ENCODE measurements around the gene HDAC2.
"Not testable (repeated sequence)": the region's sequence is repeated elsewhere in the genome, so short reads cannot be mapped to it uniquely, and the experiment has no call there.

HDAC2 gene

GRCh38 chr6:113970805-113971676 lies at the start of gene HDAC2:
Gene HDAC2, minus strand, starts transcription at chr6:113971148. Its CDS starts 240 bp downstream, at chr6:113970908.
- Mint-ChIP-seq H3K4me1 (ENCODE audit: low read depth) (peaks cover 21% of the 10 kb centered on the region), H3K9me3 (no peaks in the 10 kb centered on the region), H3K4me3 (peak within 1 kb of the TSS; percentile 93), H3K27ac (peak within 1 kb of the TSS; percentile 98), H3K36me3 (ENCODE audit: low read depth) (peaks cover 4% of the 10 kb centered on the region), H3K27me3 (ENCODE audit: low read depth) (peaks cover 4% of the 10 kb centered on the region)

- Mint-ChIP-seq H3K36me3 (ENCODE audit: low read depth) (no peaks in the 10 kb centered on the region), H3K27me3 (ENCODE audit: low read depth) (peaks cover 3% of the 10 kb centered on the region), H3K4me3 (no peak overlapping the region), H3K4me1 (ENCODE audit: low read depth) (no peaks in the 10 kb centered on the region), H3K9me3 (no peaks in the 10 kb centered on the region), H3K27ac (no peak overlapping the region)
These were observed 49.2 kb upstream of the HDAC2 start for GRCh38 chr6:114020196-114020595.

- not testable (repeated sequence) for H3K36me3 Mint-ChIP-seq (ENCODE audit: low read depth); H3K27ac Mint-ChIP-seq; H3K9me3 Mint-ChIP-seq; H3K4me3 Mint-ChIP-seq; H3K4me1 Mint-ChIP-seq (ENCODE audit: low read depth); H3K27me3 Mint-ChIP-seq (ENCODE audit: low read depth)
These were observed 46.2 kb upstream of the HDAC2 start for GRCh38 chr6:114017146-114017545.

- not testable (repeated sequence) for H3K4me1 Mint-ChIP-seq (ENCODE audit: low read depth); H3K4me3 Mint-ChIP-seq; H3K36me3 Mint-ChIP-seq (ENCODE audit: low read depth); H3K9me3 Mint-ChIP-seq; H3K27me3 Mint-ChIP-seq (ENCODE audit: low read depth); H3K27ac Mint-ChIP-seq
These were observed 43.2 kb upstream of the HDAC2 start for GRCh38 chr6:114014106-114014505.

GRCh38 chr6:114011486-114011885 lies 40.5 kb upstream of the HDAC2 start:
- Mint-ChIP-seq H3K4me1 (ENCODE audit: low read depth) (peaks cover 17% of the 10 kb centered on the region), H3K4me3 (peak overlapping the region; percentile 17), H3K27ac (peak overlapping the region; percentile 88)
- H3K9me3 Mint-ChIP-seq; H3K36me3 Mint-ChIP-seq (ENCODE audit: low read depth); H3K27me3 Mint-ChIP-seq (ENCODE audit: low read depth): not testable (repeated sequence)

GRCh38 chr6:114010540-114010939 lies 39.6 kb upstream of the HDAC2 start:
- Mint-ChIP-seq H3K36me3 (ENCODE audit: low read depth) (peaks cover 3% of the 10 kb centered on the region), H3K27me3 (ENCODE audit: low read depth) (peaks cover 3% of the 10 kb centered on the region), H3K9me3 (peaks cover 3% of the 10 kb centered on the region), H3K4me3 (no peak overlapping the region), H3K27ac (no peak overlapping the region), H3K4me1 (ENCODE audit: low read depth) (peaks cover 17% of the 10 kb centered on the region)

GRCh38 chr6:114009192-114009591 lies 38.2 kb upstream of the HDAC2 start:
- Mint-ChIP-seq H3K27me3 (ENCODE audit: low read depth) (peaks cover 7% of the 10 kb centered on the region), H3K4me3 (no peak overlapping the region), H3K4me1 (ENCODE audit: low read depth) (peaks cover 17% of the 10 kb centered on the region), H3K27ac (no peak overlapping the region), H3K36me3 (ENCODE audit: low read depth) (peaks cover 3% of the 10 kb centered on the region), H3K9me3 (peaks cover 3% of the 10 kb centered on the region)

- peaks cover 3% of the 10 kb centered on the region for H3K36me3 Mint-ChIP-seq (ENCODE audit: low read depth)
- H3K27me3 Mint-ChIP-seq (ENCODE audit: low read depth): peaks cover 7% of the 10 kb centered on the region
- peaks cover 17% of the 10 kb centered on the region for H3K4me1 Mint-ChIP-seq (ENCODE audit: low read depth)
- peaks cover 3% of the 10 kb centered on the region for H3K9me3 Mint-ChIP-seq
- H3K4me3 Mint-ChIP-seq: no peak overlapping the region
- H3K27ac Mint-ChIP-seq: no peak overlapping the region
These were observed 37.4 kb upstream of the HDAC2 start for GRCh38 chr6:114008331-114008730.

GRCh38 chr6:114007516-114007915 lies 36.6 kb upstream of the HDAC2 start:
- Mint-ChIP-seq H3K27ac (no peak overlapping the region), H3K27me3 (ENCODE audit: low read depth) (peaks cover 7% of the 10 kb centered on the region)

GRCh38 chr6:114001354-114001753 lies 30.4 kb upstream of the HDAC2 start:
- peaks cover 14% of the 10 kb centered on the region for H3K27me3 Mint-ChIP-seq (ENCODE audit: low read depth)
- no peaks in the 10 kb centered on the region for H3K4me1 Mint-ChIP-seq (ENCODE audit: low read depth)
- no peaks in the 10 kb centered on the region for H3K9me3 Mint-ChIP-seq
- H3K36me3 Mint-ChIP-seq (ENCODE audit: low read depth): no peaks in the 10 kb centered on the region
- H3K27ac Mint-ChIP-seq: no peak overlapping the region
- H3K4me3 Mint-ChIP-seq: no peak overlapping the region

More at GRCh38 chr6:114007516-114007915, 36.6 kb upstream of the HDAC2 start:
- H3K4me3 Mint-ChIP-seq: peak overlapping the region; percentile 10
- peaks cover 17% of the 10 kb centered on the region for H3K4me1 Mint-ChIP-seq (ENCODE audit: low read depth)
- peaks cover 3% of the 10 kb centered on the region for H3K9me3 Mint-ChIP-seq
- H3K36me3 Mint-ChIP-seq (ENCODE audit: low read depth): peaks cover 3% of the 10 kb centered on the region

- H3K9me3 Mint-ChIP-seq: no peaks in the 10 kb centered on the region
- H3K4me1 Mint-ChIP-seq (ENCODE audit: low read depth): no peaks in the 10 kb centered on the region
- H3K27ac Mint-ChIP-seq: no peak overlapping the region
- H3K27me3 Mint-ChIP-seq (ENCODE audit: low read depth): peaks cover 14% of the 10 kb centered on the region
- H3K36me3 Mint-ChIP-seq (ENCODE audit: low read depth): no peaks in the 10 kb centered on the region
- H3K4me3 Mint-ChIP-seq: no peak overlapping the region
These were observed 29.1 kb upstream of the HDAC2 start for GRCh38 chr6:114000069-114000468.

GRCh38 chr6:113999284-113999683 lies 28.3 kb upstream of the HDAC2 start:
- Mint-ChIP-seq H3K27ac (no peak overlapping the region), H3K36me3 (ENCODE audit: low read depth) (no peaks in the 10 kb centered on the region), H3K4me3 (no peak overlapping the region), H3K27me3 (ENCODE audit: low read depth) (peaks cover 10% of the 10 kb centered on the region), H3K4me1 (ENCODE audit: low read depth) (no peaks in the 10 kb centered on the region), H3K9me3 (no peaks in the 10 kb centered on the region)

GRCh38 chr6:113998811-113999210 lies 27.9 kb upstream of the HDAC2 start:
- Mint-ChIP-seq H3K27ac (no peak overlapping the region), H3K9me3 (no peaks in the 10 kb centered on the region), H3K4me3 (no peak overlapping the region), H3K4me1 (ENCODE audit: low read depth) (no peaks in the 10 kb centered on the region), H3K27me3 (ENCODE audit: low read depth) (peaks cover 10% of the 10 kb centered on the region), H3K36me3 (ENCODE audit: low read depth) (no peaks in the 10 kb centered on the region)

GRCh38 chr6:113997116-113997515 lies 26.2 kb upstream of the HDAC2 start:
- peaks cover 10% of the 10 kb centered on the region for H3K27me3 Mint-ChIP-seq (ENCODE audit: low read depth)
- H3K9me3 Mint-ChIP-seq: no peaks in the 10 kb centered on the region
- no peak overlapping the region for H3K4me3 Mint-ChIP-seq

GRCh38 chr6:113995634-113996033 lies 24.7 kb upstream of the HDAC2 start:
- H3K27ac Mint-ChIP-seq: no peak overlapping the region
- no peaks in the 10 kb centered on the region for H3K9me3 Mint-ChIP-seq
- peaks cover 2% of the 10 kb centered on the region for H3K27me3 Mint-ChIP-seq (ENCODE audit: low read depth)
- no peaks in the 10 kb centered on the region for H3K4me1 Mint-ChIP-seq (ENCODE audit: low read depth)
- H3K4me3 Mint-ChIP-seq: no peak overlapping the region
- no peaks in the 10 kb centered on the region for H3K36me3 Mint-ChIP-seq (ENCODE audit: low read depth)

More at GRCh38 chr6:113997116-113997515, 26.2 kb upstream of the HDAC2 start:
- Mint-ChIP-seq H3K36me3 (ENCODE audit: low read depth) (no peaks in the 10 kb centered on the region), H3K4me1 (ENCODE audit: low read depth) (no peaks in the 10 kb centered on the region), H3K27ac (no peak overlapping the region)
